GM10248 (cell line): ENCODE measurements around the gene ARHGEF7.

Experiments used
- CTCF ChIA-PET: fragments of 300-600 bp; sonication (Branson Sonifier 250); formaldehyde crosslinking; extraction: SDS; loops from one replicate; lab custom pipeline; 2021; ENCODE audit warnings: antibody characterized with exemption; lab: Yijun Ruan, JAX
- POLR2A ChIA-PET: fragments of 350-650 bp; sonication (Branson Sonifier 250); formaldehyde crosslinking; extraction: SDS; loops from one replicate; lab custom pipeline; 2020; ENCODE audit warnings: antibody characterized with exemption; lab: Yijun Ruan, JAX
- DNase-seq: peaks from one replicate; pipeline ENCODE4 v3.0.0; 2012; ENCODE audit errors: extremely low spot score
- TF ChIP-seq, protein P1 (sequence below): IDR thresholded peaks from 2 replicates; pipeline ENCODE4 v1.5.1; 2012; ENCODE audit warnings: mild to moderate bottlenecking, low read depth; ENCODE audit errors: extremely low read depth, missing control alignments, control extremely low read depth

The ARHGEF7 gene

GRCh38 chr13:111324736-111325135, 209.6 kb downstream of the ARHGEF7 start:
- ChIA-PET CTCF (no interaction called here), POLR2A (no interaction called here)
- TF ChIP-seq, protein P1, sequence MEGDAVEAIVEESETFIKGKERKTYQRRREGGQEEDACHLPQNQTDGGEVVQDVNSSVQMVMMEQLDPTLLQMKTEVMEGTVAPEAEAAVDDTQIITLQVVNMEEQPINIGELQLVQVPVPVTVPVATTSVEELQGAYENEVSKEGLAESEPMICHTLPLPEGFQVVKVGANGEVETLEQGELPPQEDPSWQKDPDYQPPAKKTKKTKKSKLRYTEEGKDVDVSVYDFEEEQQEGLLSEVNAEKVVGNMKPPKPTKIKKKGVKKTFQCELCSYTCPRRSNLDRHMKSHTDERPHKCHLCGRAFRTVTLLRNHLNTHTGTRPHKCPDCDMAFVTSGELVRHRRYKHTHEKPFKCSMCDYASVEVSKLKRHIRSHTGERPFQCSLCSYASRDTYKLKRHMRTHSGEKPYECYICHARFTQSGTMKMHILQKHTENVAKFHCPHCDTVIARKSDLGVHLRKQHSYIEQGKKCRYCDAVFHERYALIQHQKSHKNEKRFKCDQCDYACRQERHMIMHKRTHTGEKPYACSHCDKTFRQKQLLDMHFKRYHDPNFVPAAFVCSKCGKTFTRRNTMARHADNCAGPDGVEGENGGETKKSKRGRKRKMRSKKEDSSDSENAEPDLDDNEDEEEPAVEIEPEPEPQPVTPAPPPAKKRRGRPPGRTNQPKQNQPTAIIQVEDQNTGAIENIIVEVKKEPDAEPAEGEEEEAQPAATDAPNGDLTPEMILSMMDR = no peak
- no peak for DNase-seq

GRCh38 chr13:111325146-111325890, 210.2 kb downstream of the ARHGEF7 start:
- POLR2A ChIA-PET = no interaction called here

GRCh38 chr13:111325941-111326620, 211.0 kb downstream of the ARHGEF7 start:
- POLR2A ChIA-PET = no interaction called here
- CTCF ChIA-PET = no interaction called here
- TF ChIP-seq, protein P1 = no peak
- no peak for DNase-seq

More at GRCh38 chr13:111325146-111325890, 210.2 kb downstream of the ARHGEF7 start:
- DNase-seq = no peak
- TF ChIP-seq, protein P1 = no peak
- CTCF ChIA-PET = no interaction called here

GRCh38 chr13:111326621-111326965, 211.5 kb downstream of the ARHGEF7 start:
- ChIA-PET POLR2A (no interaction called here), CTCF (no interaction called here)
- DNase-seq = no peak
- TF ChIP-seq, protein P1 = no peak

- POLR2A ChIA-PET = no interaction called here
- no peak for DNase-seq
- TF ChIP-seq, protein P1 = no peak
- CTCF ChIA-PET = no interaction called here
These were observed 212.0 kb downstream of the ARHGEF7 start for GRCh38 chr13:111326981-111327642.

GRCh38 chr13:111327730-111328573, 212.8 kb downstream of the ARHGEF7 start:
- CTCF ChIA-PET = no interaction called here
- DNase-seq = no peak
- TF ChIP-seq, protein P1 = no peak
- POLR2A ChIA-PET = no interaction called here
